Naive thymus-derived CD8-positive, alpha-beta T cell (primary cell): ENCODE results near the gene CFL1. TPM values are rescaled to one million over a fixed set of nuclear protein-coding genes. Genes with fewer than 3 reads are reported as not detected.
A peak's percentile ranks its signal among the peaks of the same experiment; 100 is the strongest.

Source experiments
- ATAC-seq, 2 donors: fragments of 150-1000 bp; cut with Tn5 transposase in 1 of 2; sonication (Bioruptor Pico), chemical (Tn5 transposase) in 1 of 2; 1 replicate in 1 of 2; 2 replicates in 1 of 2; pipeline ENCODE4 v1.10.0; 2021; ENCODE audit warnings: mild to moderate bottlenecking in 2 of 2, moderate library complexity in 2 of 2
- POLR2A ChIA-PET: fragments of 350-600 bp; sonication (Branson Sonifier 250); formaldehyde crosslinking; loops from one replicate; lab custom pipeline; 2021; ENCODE audit warnings: antibody characterized with exemption; lab: Charles Lee
- DNase-seq, 10 donors: peaks; one replicate each; pipeline versions ENCODE4 v3.0.0 to v3.0.0-alpha.2; 2020 to 2022
- H3K27ac Mint-ChIP-seq, 10 donors: one replicate each; pipeline ENCODE4 v1.8.0; 2020 to 2022; ENCODE audit warnings: mild to moderate bottlenecking in 10 of 10, mixed read lengths in 10 of 10, moderate library complexity in 4 of 10, inconsistent platforms in 1 of 10
- H3K27me3 Mint-ChIP-seq, 5 donors: one replicate each; pipeline ENCODE4 v1.8.0; 2021 to 2022; ENCODE audit warnings: mixed read lengths in 5 of 5
- H3K36me3 Mint-ChIP-seq, 3 donors: one replicate each; pipeline ENCODE4 v1.8.0; 2020 to 2022; ENCODE audit warnings: mixed read lengths in 3 of 3, mild to moderate bottlenecking in 2 of 3, inconsistent platforms in 1 of 3
- H3K4me1 Mint-ChIP-seq, 4 donors: one replicate each; pipeline ENCODE4 v1.8.0; 2021 to 2022; ENCODE audit warnings: mixed read lengths in 4 of 4
- H3K4me3 Mint-ChIP-seq, 10 donors: one replicate each; pipeline ENCODE4 v1.8.0; 2020 to 2022; ENCODE audit warnings: mild to moderate bottlenecking in 10 of 10, mixed read lengths in 10 of 10, moderate library complexity in 6 of 10, inconsistent platforms in 1 of 10
- H3K9me3 Mint-ChIP-seq, 9 donors: one replicate each; pipeline ENCODE4 v1.8.0; 2020 to 2022; ENCODE audit warnings: mixed read lengths in 9 of 9, mild to moderate bottlenecking in 3 of 9, inconsistent platforms in 1 of 9, moderate library complexity in 1 of 9
- polyA plus RNA-seq, 3 donors: library from polyadenylated mRNA; unstranded; fragments of 300-500 nt; fragmentation: Illumina TruSeq; gene quantifications; one replicate each; pipeline ENCODE4 v1.2.3, GENCODE V29; 2021
- total RNA-seq, 8 experiments: library from RNA in 2 of 8; stranded (reverse) in 2 of 8; gene quantifications; one replicate each; pipeline ENCODE4 v1.2.3 and lab custom pipeline; 2021 to 2026

Gene CFL1
- total and polyA plus RNA-seq, 5 experiments from 2014 or later, result 486 to 2,575 (median 2,347) TPM

DNA sequence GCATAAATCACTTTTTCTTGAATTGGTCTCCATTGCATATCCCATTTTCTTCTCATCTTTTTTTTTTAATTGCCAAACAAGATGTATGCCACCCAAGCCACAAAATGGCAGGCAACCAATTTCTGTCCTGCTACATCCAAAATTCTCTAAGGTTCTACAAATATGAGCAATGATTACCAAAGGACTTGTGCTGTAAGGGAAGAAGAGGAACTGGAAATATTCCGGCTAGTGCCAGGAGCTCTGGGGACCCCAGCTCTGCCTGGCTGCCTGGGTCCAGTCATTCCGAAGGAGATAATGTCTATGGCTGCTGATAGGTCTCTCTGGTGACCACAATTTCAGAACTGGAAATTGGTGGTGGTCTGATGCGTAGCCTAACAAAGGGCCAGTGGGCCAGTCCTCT is 41.3 kb downstream of the CFL1 start:
- H3K9me3 Mint-ChIP-seq, result no peaks in the 10 kb centered on the region
- peak overlapping the region in 4 of 10 donors; percentile 19 to 48 (median 30) for H3K27ac Mint-ChIP-seq
- DNase-seq, result no peak
- peaks cover 6 to 16% (median 14%) of the 10 kb centered on the region in 4 donors for H3K4me1 Mint-ChIP-seq
- no peak for ATAC-seq
- H3K36me3 Mint-ChIP-seq, result peaks cover 0 to 4% (median 0%) of the 10 kb centered on the region in 3 donors
- peak overlapping the region in 8 of 10 donors; percentile 15 to 86 (median 82) for H3K4me3 Mint-ChIP-seq
- POLR2A ChIA-PET, result interaction anchor here (1.3 to 3.4 kb wide), 3 partner anchors 37 to 112 kb away, joined by 3 to 24 read pairs (median 8); partner anchors contain the start of genes AP5B1 and CFL1
- no peaks in the 10 kb centered on the region for H3K27me3 Mint-ChIP-seq

DNA sequence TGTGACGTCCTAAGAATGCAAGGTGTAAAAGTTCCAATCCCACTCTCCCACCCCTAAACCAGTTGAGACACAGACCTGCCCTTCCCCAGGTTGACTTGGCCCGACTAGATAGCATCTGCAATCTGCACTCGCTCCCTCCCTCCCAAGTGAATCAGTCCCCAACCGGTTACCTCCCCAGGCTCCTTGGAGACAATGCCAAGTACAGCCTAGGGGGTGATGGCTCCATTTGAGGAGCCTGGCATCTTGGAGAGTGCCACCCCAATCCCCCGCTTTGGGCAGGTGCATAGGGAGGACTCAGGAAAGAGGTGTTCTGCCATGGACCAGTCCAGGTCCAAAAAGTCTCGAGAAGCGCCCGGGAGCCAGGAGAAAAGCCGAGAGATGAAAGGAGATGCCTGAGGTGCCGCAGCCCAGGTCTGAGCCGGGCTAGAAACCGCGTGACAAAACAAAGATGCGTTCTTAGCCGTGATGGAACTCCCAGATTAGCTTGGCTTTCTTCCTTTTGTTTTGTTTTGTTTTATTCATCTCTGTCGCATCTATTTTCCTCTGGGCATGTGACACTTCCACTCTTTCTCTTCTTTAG is 42.9 kb downstream of the CFL1 start:
- H3K27me3 Mint-ChIP-seq, result no peaks in the 10 kb centered on the region
- no peak for DNase-seq
- peaks cover 0 to 4% (median 0%) of the 10 kb centered on the region in 3 donors for H3K36me3 Mint-ChIP-seq
- peak overlapping the region in 2 of 10 donors; percentile 4 to 50 for H3K27ac Mint-ChIP-seq
- ATAC-seq, result no peak
- POLR2A ChIA-PET, result no interaction called here
- H3K4me3 Mint-ChIP-seq, result peak overlapping the region in 1 of 10 donors; percentile 20
- H3K4me1 Mint-ChIP-seq, result peaks cover 6 to 23% (median 14%) of the 10 kb centered on the region in 4 donors
- H3K9me3 Mint-ChIP-seq, result no peaks in the 10 kb centered on the region

DNA sequence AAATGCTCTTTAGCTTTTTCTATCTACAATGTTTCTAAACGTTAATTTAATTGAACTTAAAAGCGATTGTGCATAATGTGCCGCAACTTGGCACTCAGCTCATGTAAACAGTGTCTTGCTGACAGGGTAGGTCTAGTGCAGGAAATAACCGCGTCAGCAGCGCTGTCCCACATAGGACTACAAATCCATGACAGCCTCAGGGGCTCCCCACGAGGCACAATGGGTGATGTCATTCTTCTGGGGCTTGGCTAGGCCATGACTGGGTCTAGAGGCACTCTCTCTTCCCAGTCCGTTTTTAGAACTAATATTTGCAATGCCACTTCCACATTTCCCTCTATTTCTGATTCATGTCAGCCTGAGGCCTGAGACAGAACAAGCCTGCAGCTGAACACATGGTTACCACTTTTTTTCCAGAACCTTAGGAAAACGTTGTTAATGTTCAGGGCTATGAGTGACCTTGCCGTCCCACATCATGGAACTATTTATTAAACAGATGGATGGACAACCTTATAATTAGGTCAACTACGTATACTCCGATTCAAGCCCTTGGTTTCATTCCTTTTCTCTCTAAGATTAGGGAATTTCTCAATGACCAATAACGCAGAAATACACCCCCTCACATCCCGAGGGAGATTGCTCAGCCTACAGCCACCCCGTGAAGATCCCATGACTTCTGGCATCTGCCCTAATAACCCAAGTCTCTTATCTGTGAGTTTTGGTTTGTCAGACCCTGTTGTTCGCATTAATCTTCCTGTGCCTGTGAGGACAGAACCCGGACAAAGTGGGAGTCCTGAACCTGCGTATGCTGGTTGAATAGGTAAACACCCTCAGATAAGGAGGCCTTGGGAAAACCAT is 43.6 kb downstream of the CFL1 start:
- no peak for DNase-seq
- ATAC-seq, result no peak
- Mint-ChIP-seq H3K27ac (peak overlapping the region in 2 of 10 donors; percentile 55), H3K4me3 (no peak overlapping the region), H3K9me3 (no peaks in the 10 kb centered on the region), H3K36me3 (peaks cover 0 to 4% (median 0%) of the 10 kb centered on the region in 3 donors), H3K27me3 (no peaks in the 10 kb centered on the region), H3K4me1 (peaks cover 6 to 23% (median 14%) of the 10 kb centered on the region in 4 donors)
- POLR2A ChIA-PET, result interaction anchor here (0.5 kb wide), 1 partner anchor 34 kb away, joined by 3 read pairs; no protein-coding TSS in a partner anchor

DNA sequence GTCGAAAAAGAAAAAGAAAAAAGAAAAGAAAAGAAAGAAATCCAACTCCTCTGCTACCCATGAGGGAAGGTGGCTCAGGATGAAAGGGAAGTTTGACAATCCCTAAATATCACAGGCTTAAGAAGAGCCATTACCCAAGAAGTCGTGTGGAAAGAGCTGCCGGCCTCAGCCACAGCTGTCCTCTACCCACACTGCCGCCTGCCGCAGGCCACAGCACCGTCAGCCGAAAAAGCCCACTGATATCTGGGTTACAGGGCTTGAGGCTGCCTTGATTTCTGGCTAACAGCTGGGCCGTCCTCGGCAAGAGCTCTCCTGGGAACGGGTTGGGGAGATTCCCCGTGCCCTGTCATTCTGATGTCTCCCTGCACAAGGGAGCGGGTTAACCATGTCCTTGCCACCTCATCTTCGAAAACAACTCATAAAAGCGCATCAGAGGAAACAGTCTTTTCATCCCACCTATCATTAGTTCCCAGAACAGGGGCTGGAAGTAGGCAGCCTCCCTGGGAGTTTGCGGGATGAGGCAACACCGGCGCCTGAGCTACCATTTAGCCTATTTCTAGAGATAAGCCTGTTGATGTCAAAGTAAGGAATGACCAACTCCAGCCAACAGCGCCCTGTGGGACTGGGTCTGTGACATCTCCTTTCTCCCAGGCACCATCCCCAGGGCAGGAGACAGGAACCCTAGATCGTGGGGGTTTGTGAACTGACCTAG is 46.1 kb downstream of the CFL1 start:
- POLR2A ChIA-PET, result interaction anchor here (0.7 kb wide), 2 partner anchors 15 to 900 kb away, joined by 3 to 4 read pairs; no protein-coding TSS in a partner anchor
- ATAC-seq (no peak), DNase-seq (no peak)
- Mint-ChIP-seq H3K4me3 (no peak overlapping the region), H3K27ac (no peak overlapping the region), H3K36me3 (peaks cover 0 to 4% (median 0%) of the 10 kb centered on the region in 3 donors), H3K27me3 (peaks cover 0 to 2% (median 0%) of the 10 kb centered on the region in 5 donors), H3K9me3 (no peaks in the 10 kb centered on the region), H3K4me1 (peaks cover 3 to 13% (median 5%) of the 10 kb centered on the region in 4 donors)

DNA sequence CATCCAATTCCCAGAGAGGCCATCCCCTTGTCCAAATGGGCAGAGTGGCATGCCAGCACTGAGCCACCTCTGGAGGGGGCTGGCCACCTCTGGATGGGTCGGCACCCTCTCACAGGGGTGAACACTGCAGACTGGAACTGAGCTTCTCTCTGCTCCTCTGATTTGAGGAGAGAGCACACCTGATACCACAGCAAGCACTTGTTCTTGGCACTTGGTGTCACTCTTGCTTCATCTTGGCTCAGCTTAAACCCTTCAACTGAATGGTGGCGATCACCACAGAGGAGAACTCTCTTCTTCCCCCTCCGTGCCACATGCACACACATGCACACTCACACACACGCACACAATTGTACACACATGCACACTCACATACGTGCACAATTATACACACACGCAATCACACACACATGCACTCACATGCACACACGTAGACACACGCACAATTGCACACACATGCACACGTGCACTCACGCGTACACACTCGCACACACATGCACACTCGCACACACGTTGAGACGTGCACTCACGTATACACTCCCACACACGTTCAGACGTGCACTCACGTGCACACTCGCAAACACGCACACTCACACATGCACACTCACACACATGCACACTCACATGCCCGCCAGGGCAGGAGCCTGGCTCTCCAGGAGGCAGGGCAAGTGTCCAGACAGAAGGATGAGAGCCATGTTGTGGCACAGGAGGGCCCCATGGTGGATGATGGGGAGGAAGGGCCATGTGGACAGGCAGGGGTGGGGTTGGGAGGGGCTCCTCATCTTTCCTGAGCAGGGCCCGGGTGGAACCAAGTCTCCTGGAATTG is 47.7 kb downstream of the CFL1 start:
- Mint-ChIP-seq H3K4me3 (no peak overlapping the region), H3K27ac (peak overlapping the region in 1 of 10 donors; percentile 33), H3K9me3 (no peaks in the 10 kb centered on the region), H3K27me3 (peaks cover 0 to 2% (median 0%) of the 10 kb centered on the region in 5 donors), H3K4me1 (peaks cover 0 to 7% (median under 1%) of the 10 kb centered on the region in 4 donors), H3K36me3 (no peaks in the 10 kb centered on the region)
- POLR2A ChIA-PET, result no interaction called here
- peak in 3 of 10 donors; percentile 14 to 38 (median 24) for DNase-seq
- peak; percentile 91 to 95 for ATAC-seq

DNA sequence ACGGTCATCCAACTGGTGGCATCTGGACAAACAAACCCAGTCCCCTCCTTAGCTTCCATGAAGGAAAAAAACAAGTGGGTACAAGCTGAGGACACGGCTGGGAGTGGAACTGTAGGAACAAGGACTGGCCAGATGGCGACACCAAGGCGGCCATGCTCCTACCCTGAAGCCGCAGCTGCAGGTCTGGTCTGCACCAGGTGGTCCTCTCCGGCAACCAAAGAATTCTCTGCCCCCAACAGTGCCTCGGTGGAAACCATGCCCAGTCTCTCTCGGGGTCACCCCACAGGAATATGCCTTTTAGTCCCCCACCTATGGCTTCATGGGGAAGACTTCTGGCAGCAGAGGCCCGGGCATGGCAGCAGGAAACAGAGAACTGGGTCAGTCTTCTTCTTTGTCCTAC is 48.5 kb downstream of the CFL1 start:
- POLR2A ChIA-PET, result no interaction called here
- no peaks in the 10 kb centered on the region for H3K36me3 Mint-ChIP-seq
- peaks cover 0 to 2% (median 2%) of the 10 kb centered on the region in 5 donors for H3K27me3 Mint-ChIP-seq
- peaks cover 0 to 7% (median under 1%) of the 10 kb centered on the region in 4 donors for H3K4me1 Mint-ChIP-seq
- no peak overlapping the region for H3K4me3 Mint-ChIP-seq
- no peak overlapping the region for H3K27ac Mint-ChIP-seq
- no peaks in the 10 kb centered on the region for H3K9me3 Mint-ChIP-seq
- ATAC-seq, result no peak
- DNase-seq, result no peak

DNA sequence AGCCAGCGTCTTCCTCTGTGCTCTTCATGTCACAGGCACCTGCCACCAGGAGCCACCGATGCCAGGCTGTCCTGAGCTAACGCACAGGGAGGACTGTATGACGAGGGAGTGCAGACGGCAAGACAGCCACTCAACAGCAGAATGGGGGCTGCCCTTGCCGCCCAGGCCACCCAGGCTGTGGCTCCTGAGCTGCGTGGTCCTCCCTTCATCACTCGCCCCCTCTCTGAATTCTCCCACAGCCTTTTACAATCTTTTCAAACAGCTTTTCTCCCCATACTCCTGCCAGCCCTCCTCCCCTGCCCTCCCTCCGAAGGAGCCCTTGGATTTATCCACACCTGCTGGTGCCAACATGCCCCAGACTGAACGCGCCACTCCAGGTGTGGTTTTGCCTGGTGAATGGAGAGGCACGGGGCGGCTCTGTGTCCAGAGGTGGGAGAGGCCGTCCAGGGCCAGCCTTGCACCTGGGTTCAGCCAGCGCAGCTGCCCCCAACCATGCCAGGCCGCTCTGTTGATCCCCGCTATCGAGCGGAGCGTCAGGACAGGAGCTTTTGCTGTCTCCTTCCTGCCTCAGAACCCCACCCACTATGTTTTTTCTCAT is 49.1 kb downstream of the CFL1 start:
- H3K36me3 Mint-ChIP-seq, result no peaks in the 10 kb centered on the region
- no peak overlapping the region for H3K27ac Mint-ChIP-seq
- DNase-seq (no peak), ATAC-seq (no peak)
- H3K4me3 Mint-ChIP-seq, result no peak overlapping the region
- peaks cover 0 to 7% (median under 1%) of the 10 kb centered on the region in 4 donors for H3K4me1 Mint-ChIP-seq
- no peaks in the 10 kb centered on the region for H3K9me3 Mint-ChIP-seq
- POLR2A ChIA-PET, result no interaction called here
- peaks cover 0 to 8% (median 3%) of the 10 kb centered on the region in 5 donors for H3K27me3 Mint-ChIP-seq

DNA sequence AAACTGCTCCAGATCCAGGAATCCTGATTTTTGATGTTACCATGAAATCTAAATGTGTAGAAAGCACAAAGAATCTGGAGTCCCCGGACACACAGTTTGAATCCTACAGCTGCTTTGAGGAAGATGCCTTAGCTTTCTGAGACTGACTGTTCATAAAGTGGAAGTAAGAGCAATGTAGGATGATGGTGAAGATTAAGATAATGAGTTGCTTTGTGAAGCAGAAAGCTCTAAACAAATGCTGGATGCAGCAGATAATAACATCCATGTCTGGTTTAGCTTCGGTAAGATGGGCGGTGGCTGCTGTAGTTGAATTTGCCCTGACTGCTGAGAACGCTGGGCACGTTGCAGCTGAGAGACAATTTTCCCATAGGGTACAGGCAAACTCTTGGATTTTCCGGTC is 51.0 kb downstream of the CFL1 start:
- H3K36me3 Mint-ChIP-seq, result no peaks in the 10 kb centered on the region
- ATAC-seq (no peak), DNase-seq (no peak)
- POLR2A ChIA-PET, result interaction anchor here (0.7 kb wide), 3 partner anchors 19 to 130 kb away, joined by 4 to 5 read pairs (median 5); no protein-coding TSS in a partner anchor
- no peak overlapping the region for H3K4me3 Mint-ChIP-seq
- no peaks in the 10 kb centered on the region for H3K9me3 Mint-ChIP-seq
- H3K4me1 Mint-ChIP-seq, result peaks cover 0 to 7% (median 0%) of the 10 kb centered on the region in 4 donors
- H3K27ac Mint-ChIP-seq, result no peak overlapping the region
- H3K27me3 Mint-ChIP-seq, result peaks cover 7 to 21% (median 10%) of the 10 kb centered on the region in 5 donors

Other genes with a start within 250 kb of the CFL1 start
- gene MAP3K11, start 244.0 kb downstream of the CFL1 start, total RNA-seq, result 10 to 100 TPM; 61.6 to 66.3 TPM
- 10 to 100 TPM in 2 of 3 donors, 1 to 10 TPM in 1; 8.7 to 20.5 (median 12.7) TPM for gene MAP3K11, start 244.0 kb downstream of the CFL1 start, polyA plus RNA-seq
- 10 to 100 TPM; 57.4 to 64.2 TPM for gene PCNX3, start 242.4 kb downstream of the CFL1 start, total RNA-seq
- 1 to 10 TPM in 2 of 3 donors, under 1 TPM in 1; 0.96 to 6.5 (median 2.2) TPM for gene PCNX3, start 242.4 kb downstream of the CFL1 start, polyA plus RNA-seq
- gene SIPA1, start 220.1 kb downstream of the CFL1 start, total RNA-seq, result 100 to 1,000 TPM; 155 to 157 TPM
- 100 to 1,000 TPM; 118 to 238 (median 140) TPM for gene SIPA1, start 220.1 kb downstream of the CFL1 start, polyA plus RNA-seq
- 100 to 1,000 TPM; 175 to 184 TPM for gene RELA, start 195.3 kb downstream of the CFL1 start, total RNA-seq
- gene RELA, start 195.3 kb downstream of the CFL1 start, polyA plus RNA-seq, result 10 to 100 TPM; 38.4 to 69.8 (median 56.6) TPM
- gene KAT5, start 145.9 kb downstream of the CFL1 start, total RNA-seq, result 100 to 1,000 TPM; 105 to 125 TPM
- 10 to 100 TPM; 38.0 to 57.3 (median 54.0) TPM for gene KAT5, start 145.9 kb downstream of the CFL1 start, polyA plus RNA-seq
- gene RNASEH2C, start 137.4 kb downstream of the CFL1 start, total RNA-seq, result 10 to 100 TPM; 62.0 to 69.9 TPM
- 10 to 100 TPM; 73.4 to 99.0 (median 98.2) TPM for gene RNASEH2C, start 137.4 kb downstream of the CFL1 start, polyA plus RNA-seq
- 10 to 100 TPM; 25.5 to 25.8 TPM for gene AP5B1, start 77.2 kb downstream of the CFL1 start, total RNA-seq
- gene AP5B1, start 77.2 kb downstream of the CFL1 start, polyA plus RNA-seq, result 10 to 100 TPM in 2 of 3 donors, 1 to 10 TPM in 1; 8.6 to 15.2 (median 10.2) TPM
- gene OVOL1, start 71.1 kb downstream of the CFL1 start, total RNA-seq, result not detected
- gene OVOL1, start 71.1 kb downstream of the CFL1 start, polyA plus RNA-seq, result not detected
- 1 to 10 TPM; 2.1 to 2.2 TPM for gene SNX32, start 24.2 kb downstream of the CFL1 start, total RNA-seq
- 1 to 10 TPM in 1 of 3 donors, under 1 TPM in 2; 0.39 to 1.5 (median 0.40) TPM for gene SNX32, start 24.2 kb downstream of the CFL1 start, polyA plus RNA-seq
- 10 to 100 TPM; 91.9 to 97.8 TPM for gene MUS81, start 2.3 kb upstream of the CFL1 start, total RNA-seq
- 10 to 100 TPM; 21.7 to 26.5 (median 24.5) TPM for gene MUS81, start 2.3 kb upstream of the CFL1 start, polyA plus RNA-seq
- 10 to 100 TPM; 15.2 to 16.9 TPM for gene EFEMP2, start 14.6 kb upstream of the CFL1 start, total RNA-seq
- gene EFEMP2, start 14.6 kb upstream of the CFL1 start, polyA plus RNA-seq, result 1 to 10 TPM in 2 of 3 donors, not detected in 1; 1.8 to 2.5 TPM
- 10 to 100 TPM; 52.1 to 52.6 TPM for gene CTSW, start 21.7 kb upstream of the CFL1 start, total RNA-seq
- 100 to 1,000 TPM; 255 to 495 (median 475) TPM for gene CTSW, start 21.7 kb upstream of the CFL1 start, polyA plus RNA-seq
- gene FIBP, start 30.3 kb upstream of the CFL1 start, total RNA-seq, result 10 to 100 TPM; 33.0 to 35.6 TPM
- 10 to 100 TPM; 74.9 to 97.6 (median 86.0) TPM for gene FIBP, start 30.3 kb upstream of the CFL1 start, polyA plus RNA-seq
- gene CCDC85B, start 32.5 kb upstream of the CFL1 start, total RNA-seq, result 10 to 100 TPM; 25.8 to 29.5 TPM
- gene CCDC85B, start 32.5 kb upstream of the CFL1 start, polyA plus RNA-seq, result 10 to 100 TPM; 77.2 to 83.6 (median 83.0) TPM
- gene FOSL1, start 42.2 kb upstream of the CFL1 start, total RNA-seq, result not detected
- gene FOSL1, start 42.2 kb upstream of the CFL1 start, polyA plus RNA-seq, result under 1 TPM in 2 of 3 donors, not detected in 1; 0.17 to 0.22 TPM
- gene C11orf68, start 60.9 kb upstream of the CFL1 start, total RNA-seq, result 10 to 100 TPM; 53.5 to 57.8 TPM
- 10 to 100 TPM; 46.0 to 82.2 (median 67.3) TPM for gene C11orf68, start 60.9 kb upstream of the CFL1 start, polyA plus RNA-seq
- gene DRAP1, start 61.2 kb upstream of the CFL1 start, total RNA-seq, result 10 to 100 TPM; 73.1 to 75.8 TPM
- gene DRAP1, start 61.2 kb upstream of the CFL1 start, polyA plus RNA-seq, result 100 to 1,000 TPM; 103 to 112 (median 110) TPM
- not detected for gene TSGA10IP, start 87.3 kb upstream of the CFL1 start, total RNA-seq
- not detected for gene TSGA10IP, start 87.3 kb upstream of the CFL1 start, polyA plus RNA-seq
- 10 to 100 TPM; 81.9 to 91.9 TPM for gene SART1, start 103.6 kb upstream of the CFL1 start, total RNA-seq
- gene SART1, start 103.6 kb upstream of the CFL1 start, polyA plus RNA-seq, result 10 to 100 TPM; 16.2 to 57.3 (median 30.4) TPM
- gene EIF1AD, start 144.0 kb upstream of the CFL1 start, total RNA-seq, result 10 to 100 TPM; 62.4 to 64.8 TPM
- 10 to 100 TPM; 11.5 to 18.7 (median 14.3) TPM for gene EIF1AD, start 144.0 kb upstream of the CFL1 start, polyA plus RNA-seq
- 100 to 1,000 TPM in 1 of 2 experiments, 10 to 100 TPM in 1; 96.2 to 101 TPM for gene BANF1, start 144.3 kb upstream of the CFL1 start, total RNA-seq
- 100 to 1,000 TPM; 225 to 250 (median 241) TPM for gene BANF1, start 144.3 kb upstream of the CFL1 start, polyA plus RNA-seq
- not detected for gene CST6, start 153.8 kb upstream of the CFL1 start, total RNA-seq
- gene CST6, start 153.8 kb upstream of the CFL1 start, polyA plus RNA-seq, result not detected
- gene CATSPER1, start 168.3 kb upstream of the CFL1 start, total RNA-seq, result not detected
- gene CATSPER1, start 168.3 kb upstream of the CFL1 start, polyA plus RNA-seq, result under 1 TPM in 1 of 3 donors, not detected in 2; 0.11 TPM
- gene GAL3ST3, start 191.0 kb upstream of the CFL1 start, total RNA-seq, result not detected
- under 1 TPM in 1 of 3 donors, not detected in 2; 0.27 TPM for gene GAL3ST3, start 191.0 kb upstream of the CFL1 start, polyA plus RNA-seq
- 100 to 1,000 TPM; 184 to 197 TPM for gene SF3B2, start 194.2 kb upstream of the CFL1 start, total RNA-seq
- gene SF3B2, start 194.2 kb upstream of the CFL1 start, polyA plus RNA-seq, result 100 to 1,000 TPM in 1 of 3 donors, 10 to 100 TPM in 2; 70.3 to 115 (median 91.6) TPM
- 100 to 1,000 TPM; 312 to 317 TPM for gene PACS1, start 212.1 kb upstream of the CFL1 start, total RNA-seq
- 10 to 100 TPM; 35.9 to 98.8 (median 49.9) TPM for gene PACS1, start 212.1 kb upstream of the CFL1 start, polyA plus RNA-seq